ENCODE results near the gene CDCP1.

Gene CDCP1

GRCh38 chr3:45105855-45106671 lies 40.1 kb downstream of the CDCP1 start:
- no peak for DNase-seq

- no peak for DNase-seq
These were observed 41.2 kb downstream of the CDCP1 start for GRCh38 chr3:45104715-45105711.

GRCh38 chr3:45103753-45104714 lies 42.1 kb downstream of the CDCP1 start:
- DNase-seq: no peak

GRCh38 chr3:45103334-45103733 lies 42.8 kb downstream of the CDCP1 start:
- DNase-seq: no peak

GRCh38 chr3:45100981-45101407 lies 45.2 kb downstream of the CDCP1 start:
- DNase-seq: no peak

- DNase-seq: no peak
These were observed 47.9 kb downstream of the CDCP1 start for GRCh38 chr3:45098310-45098709.

GRCh38 chr3:45097296-45097883 lies 48.8 kb downstream of the CDCP1 start:
- no peak for DNase-seq

- no peak for DNase-seq
These were observed 50.2 kb downstream of the CDCP1 start for GRCh38 chr3:45095916-45096526.

- no peak for DNase-seq
These were observed 53.0 kb downstream of the CDCP1 start for GRCh38 chr3:45093176-45093575.

GRCh38 chr3:45092132-45093031 lies 53.8 kb downstream of the CDCP1 start:
- DNase-seq: no peak

- no peak for DNase-seq
These were observed 55.3 kb downstream of the CDCP1 start for GRCh38 chr3:45090855-45091254.

GRCh38 chr3:45088543-45089358 lies 57.4 kb downstream of the CDCP1 start:
- no peak for DNase-seq

GRCh38 chr3:45087155-45087554 lies 59.0 kb downstream of the CDCP1 start:
- DNase-seq: no peak

GRCh38 chr3:45084820-45085816 lies 61.1 kb downstream of the CDCP1 start:
- DNase-seq: no peak

GRCh38 chr3:45084361-45084760 lies 61.8 kb downstream of the CDCP1 start:
- DNase-seq: no peak

- DNase-seq: no peak
These were observed 63.2 kb downstream of the CDCP1 start for GRCh38 chr3:45083023-45083422.

- DNase-seq: no peak
These were observed 64.0 kb downstream of the CDCP1 start for GRCh38 chr3:45082142-45082538.

GRCh38 chr3:45081506-45082141 lies 64.6 kb downstream of the CDCP1 start:
- no peak for DNase-seq
